Measurements from ENCODE around the gene MYO19. TPM values are rescaled to one million over a fixed set of nuclear protein-coding genes. Genes with fewer than 3 reads are reported as not detected.

Gene MYO19
- total and polyA plus RNA-seq, 9 of the 15 experiments (the other 6 are each of a cell fraction or from before 2014, with no cell fraction given): 21.6 to 176 (median 129) TPM

DNA sequence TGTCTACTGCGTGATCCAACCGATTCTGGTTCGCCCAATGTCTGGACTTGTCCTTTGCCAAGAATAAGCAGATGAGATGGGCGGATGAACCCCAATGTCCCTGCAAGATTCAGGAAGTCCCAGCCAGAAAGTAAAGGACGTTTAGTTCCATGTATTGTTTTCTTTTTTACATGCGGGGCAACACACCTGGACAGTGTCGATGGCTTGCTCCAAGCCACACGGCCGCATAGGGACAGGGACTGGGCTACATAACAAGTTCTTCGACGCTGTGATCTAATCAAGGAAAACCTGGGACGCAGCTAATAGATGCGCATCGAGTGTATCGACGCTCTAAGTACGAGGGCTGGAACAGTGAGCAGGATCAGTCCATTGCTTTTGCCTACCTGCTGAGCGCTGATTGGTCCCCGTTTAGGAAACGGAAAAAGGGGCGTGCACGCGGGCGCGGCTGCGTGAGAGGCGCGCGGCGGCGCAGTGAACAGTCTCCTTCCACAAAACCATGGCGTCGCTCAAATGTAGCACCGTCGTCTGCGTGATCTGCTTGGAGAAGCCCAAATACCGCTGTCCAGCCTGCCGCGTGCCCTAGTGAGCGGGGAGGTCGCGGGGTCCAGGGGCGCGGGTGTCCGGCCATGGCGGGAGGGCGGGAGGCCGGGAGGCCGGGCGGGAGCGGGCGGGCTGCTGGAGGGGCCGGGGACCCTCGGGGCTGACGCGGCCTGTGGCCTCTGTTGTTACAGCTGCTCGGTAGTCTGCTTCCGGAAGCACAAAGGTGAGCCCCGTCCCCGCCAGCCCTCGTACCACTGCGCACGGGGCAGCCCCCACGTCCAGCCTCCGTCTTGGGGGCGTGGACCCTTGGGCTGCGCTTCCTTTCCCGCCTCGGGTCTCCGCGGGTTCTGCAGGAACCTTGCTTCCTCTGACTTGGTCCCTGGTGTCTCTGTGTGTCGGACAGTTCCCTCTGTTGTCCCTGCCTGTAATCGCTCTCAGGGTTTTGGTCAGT is 48.2 kb downstream of the MYO19 start, which contains the start of gene ZNHIT3 (continued):
- TF ChIP-seq, protein P1, sequence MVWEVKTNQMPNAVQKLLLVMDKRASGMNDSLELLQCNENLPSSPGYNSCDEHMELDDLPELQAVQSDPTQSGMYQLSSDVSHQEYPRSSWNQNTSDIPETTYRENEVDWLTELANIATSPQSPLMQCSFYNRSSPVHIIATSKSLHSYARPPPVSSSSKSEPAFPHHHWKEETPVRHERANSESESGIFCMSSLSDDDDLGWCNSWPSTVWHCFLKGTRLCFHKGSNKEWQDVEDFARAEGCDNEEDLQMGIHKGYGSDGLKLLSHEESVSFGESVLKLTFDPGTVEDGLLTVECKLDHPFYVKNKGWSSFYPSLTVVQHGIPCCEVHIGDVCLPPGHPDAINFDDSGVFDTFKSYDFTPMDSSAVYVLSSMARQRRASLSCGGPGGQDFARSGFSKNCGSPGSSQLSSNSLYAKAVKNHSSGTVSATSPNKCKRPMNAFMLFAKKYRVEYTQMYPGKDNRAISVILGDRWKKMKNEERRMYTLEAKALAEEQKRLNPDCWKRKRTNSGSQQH (CRISPR knock-in tag; IDR thresholded peaks at IDR 0.05): no peak
- no peak for TF ChIP-seq PRPF4 (IDR thresholded peaks at IDR 0.05; ENCODE audit: insufficient read depth, low read depth, low read length, poor library complexity, severe bottlenecking)
- TF ChIP-seq, protein P2, sequence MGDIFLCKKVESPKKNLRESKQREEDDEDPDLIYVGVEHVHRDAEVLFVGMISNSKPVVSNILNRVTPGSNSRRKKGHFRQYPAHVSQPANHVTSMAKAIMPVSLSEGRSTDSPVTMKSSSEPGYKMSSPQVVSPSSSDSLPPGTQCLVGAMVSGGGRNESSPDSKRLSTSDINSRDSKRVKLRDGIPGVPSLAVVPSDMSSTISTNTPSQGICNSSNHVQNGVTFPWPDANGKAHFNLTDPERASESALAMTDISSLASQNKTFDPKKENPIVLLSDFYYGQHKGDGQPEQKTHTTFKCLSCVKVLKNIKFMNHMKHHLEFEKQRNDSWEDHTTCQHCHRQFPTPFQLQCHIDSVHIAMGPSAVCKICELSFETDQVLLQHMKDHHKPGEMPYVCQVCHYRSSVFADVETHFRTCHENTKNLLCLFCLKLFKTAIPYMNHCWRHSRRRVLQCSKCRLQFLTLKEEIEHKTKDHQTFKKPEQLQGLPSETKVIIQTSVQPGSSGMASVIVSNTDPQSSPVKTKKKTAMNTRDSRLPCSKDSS (IDR thresholded peaks at IDR 0.05; ENCODE audit: low read depth, partially characterized antibody): no peak
- TF ChIP-seq ARHGAP35 (IDR thresholded peaks at IDR 0.05; ENCODE audit: partially characterized antibody): no peak
- no peak for TF ChIP-seq NR4A1 (CRISPR knock-in tag; IDR thresholded peaks at IDR 0.05)
- no peak for TF ChIP-seq NR4A1 (tag; IDR thresholded peaks at IDR 0.05)
- TF ChIP-seq DPF2 (IDR thresholded peaks at IDR 0.05): no peak
- TF ChIP-seq TAF9B (IDR thresholded peaks at IDR 0.05; ENCODE audit: partially characterized antibody): peak; percentile 23
- 0 out of 2 replicates have a peak, but pooled peaks have one; percentile 39 for TF ChIP-seq SPI1 (IDR thresholded peaks at IDR 0.05; ENCODE audit: borderline replicate concordance, low read depth, low read length)
- TF ChIP-seq NEUROD1 (IDR thresholded peaks at IDR 0.05; ENCODE audit: borderline replicate concordance, low read depth, low read length, partially characterized antibody): peak; percentile 75
- TF ChIP-seq HMGN3 (IDR thresholded peaks at IDR 0.05; ENCODE audit: borderline replicate concordance, extremely low read depth, insufficient read length, low read depth, low read length): no peak
- no peak for TF ChIP-seq STAT5A (IDR thresholded peaks at IDR 0.05; ENCODE audit: borderline replicate concordance, low read length)
- no peak for TF ChIP-seq TRIM25 (IDR thresholded peaks at IDR 0.05; ENCODE audit: borderline replicate concordance)
- TF ChIP-seq, protein P3, sequence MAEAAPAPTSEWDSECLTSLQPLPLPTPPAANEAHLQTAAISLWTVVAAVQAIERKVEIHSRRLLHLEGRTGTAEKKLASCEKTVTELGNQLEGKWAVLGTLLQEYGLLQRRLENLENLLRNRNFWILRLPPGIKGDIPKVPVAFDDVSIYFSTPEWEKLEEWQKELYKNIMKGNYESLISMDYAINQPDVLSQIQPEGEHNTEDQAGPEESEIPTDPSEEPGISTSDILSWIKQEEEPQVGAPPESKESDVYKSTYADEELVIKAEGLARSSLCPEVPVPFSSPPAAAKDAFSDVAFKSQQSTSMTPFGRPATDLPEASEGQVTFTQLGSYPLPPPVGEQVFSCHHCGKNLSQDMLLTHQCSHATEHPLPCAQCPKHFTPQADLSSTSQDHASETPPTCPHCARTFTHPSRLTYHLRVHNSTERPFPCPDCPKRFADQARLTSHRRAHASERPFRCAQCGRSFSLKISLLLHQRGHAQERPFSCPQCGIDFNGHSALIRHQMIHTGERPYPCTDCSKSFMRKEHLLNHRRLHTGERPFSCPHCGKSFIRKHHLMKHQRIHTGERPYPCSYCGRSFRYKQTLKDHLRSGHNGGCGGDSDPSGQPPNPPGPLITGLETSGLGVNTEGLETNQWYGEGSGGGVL (CRISPR knock-in tag; IDR thresholded peaks at IDR 0.05): no peak
- no peak for TF ChIP-seq SMAD2 (IDR thresholded peaks at IDR 0.05; ENCODE audit: low read depth, low read length)
- no peak for TF ChIP-seq ZNF146 (CRISPR knock-in tag; IDR thresholded peaks at IDR 0.05; ENCODE audit: unreplicated experiment)
- no peak for TF ChIP-seq ZNF239 (CRISPR knock-in tag; IDR thresholded peaks at IDR 0.05)
- peak; percentile 20; the same call in 1 of the 2 replicates for TF ChIP-seq MECOM (CRISPR knock-in tag; IDR thresholded peaks at IDR 0.05)
- no peak for TF ChIP-seq ZNF780A (CRISPR knock-in tag; IDR thresholded peaks at IDR 0.05)
- TF ChIP-seq TEAD1 (CRISPR knock-in tag; IDR thresholded peaks at IDR 0.05): no peak

All from K562 (cell line).